ENCODE measurements around the gene CTTNBP2.

DNA sequence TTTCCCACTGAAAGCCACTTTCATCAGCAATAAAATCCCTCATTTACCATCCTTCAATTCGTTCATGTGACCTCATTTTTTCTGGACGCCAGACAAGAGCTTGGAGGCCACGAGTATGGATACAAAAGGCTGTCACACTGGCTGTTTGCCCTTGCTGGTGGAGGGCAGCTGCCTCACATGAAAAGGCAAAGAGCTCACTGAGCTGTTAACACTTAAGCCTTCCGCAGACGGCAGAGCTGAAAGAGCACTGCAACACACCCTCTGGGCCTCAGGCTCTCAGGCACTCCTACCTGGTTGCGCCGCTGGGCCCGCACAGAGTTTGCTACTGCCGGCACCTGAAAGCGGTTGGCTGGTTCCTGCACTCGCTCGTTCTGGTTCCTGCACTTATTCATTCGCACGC, 199.9 kb downstream of the CTTNBP2 start:
- TF ChIP-seq POLR2A (IDR thresholded peaks at IDR 0.05; ENCODE audit: low read depth, low read length) (no peak), POLR2AphosphoS5 (IDR thresholded peaks at IDR 0.05; ENCODE audit: low read depth, low read length) (no peak), TAF1 (IDR thresholded peaks at IDR 0.05; ENCODE audit: low read depth, low read length) (no peak), SPI1 (IDR thresholded peaks at IDR 0.05; ENCODE audit: low read depth, low read length) (no peak), POU2F2 (IDR thresholded peaks at IDR 0.05; ENCODE audit: low read depth, low read length) (no peak), PAX5 (IDR thresholded peaks at IDR 0.05; ENCODE audit: insufficient read depth, low read length, severe bottlenecking) (no peak)

All from GM12891 (cell line).